Measurements from ENCODE around the gene HBG2. TPM values are rescaled to one million over a fixed set of nuclear protein-coding genes. Genes with fewer than 3 reads are reported as not detected.

Gene HBG2
- total RNA-seq, 1 donor from 2014 or later = not detected

DNA sequence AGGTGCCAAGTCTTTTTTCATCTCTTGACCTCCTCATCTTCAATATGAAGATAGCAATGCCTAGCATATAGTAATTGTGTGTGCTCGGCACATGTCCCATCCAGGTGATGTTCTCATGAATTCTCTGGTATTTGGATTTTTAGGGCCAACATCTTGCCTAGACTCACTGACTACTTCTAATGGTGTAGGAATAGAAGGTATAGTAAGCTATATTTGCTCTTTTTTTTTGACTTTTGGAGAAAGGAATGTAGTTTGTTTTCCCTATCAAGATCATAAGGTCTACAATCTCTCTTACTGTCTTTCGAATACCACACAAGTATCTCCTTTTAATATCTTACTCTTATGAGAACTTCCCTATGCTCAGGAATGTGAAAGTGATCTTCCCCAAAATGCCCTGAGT is 23.5 kb downstream of the HBG2 start:
- Histone ChIP-seq H3K4me1 (no peaks in the 10 kb centered on the region), H3K9me3 (replicated peaks) (no peaks in the 10 kb centered on the region), H3K4me3 (no peak overlapping the region), H3K27me3 (ENCODE audit: low read depth) (peaks cover 11% of the 10 kb centered on the region), H3K27ac (replicated peaks) (no peak overlapping the region), H3K36me3 (no peaks in the 10 kb centered on the region)
- TF ChIP-seq, protein P1, sequence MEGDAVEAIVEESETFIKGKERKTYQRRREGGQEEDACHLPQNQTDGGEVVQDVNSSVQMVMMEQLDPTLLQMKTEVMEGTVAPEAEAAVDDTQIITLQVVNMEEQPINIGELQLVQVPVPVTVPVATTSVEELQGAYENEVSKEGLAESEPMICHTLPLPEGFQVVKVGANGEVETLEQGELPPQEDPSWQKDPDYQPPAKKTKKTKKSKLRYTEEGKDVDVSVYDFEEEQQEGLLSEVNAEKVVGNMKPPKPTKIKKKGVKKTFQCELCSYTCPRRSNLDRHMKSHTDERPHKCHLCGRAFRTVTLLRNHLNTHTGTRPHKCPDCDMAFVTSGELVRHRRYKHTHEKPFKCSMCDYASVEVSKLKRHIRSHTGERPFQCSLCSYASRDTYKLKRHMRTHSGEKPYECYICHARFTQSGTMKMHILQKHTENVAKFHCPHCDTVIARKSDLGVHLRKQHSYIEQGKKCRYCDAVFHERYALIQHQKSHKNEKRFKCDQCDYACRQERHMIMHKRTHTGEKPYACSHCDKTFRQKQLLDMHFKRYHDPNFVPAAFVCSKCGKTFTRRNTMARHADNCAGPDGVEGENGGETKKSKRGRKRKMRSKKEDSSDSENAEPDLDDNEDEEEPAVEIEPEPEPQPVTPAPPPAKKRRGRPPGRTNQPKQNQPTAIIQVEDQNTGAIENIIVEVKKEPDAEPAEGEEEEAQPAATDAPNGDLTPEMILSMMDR (IDR thresholded peaks at IDR 0.05; ENCODE audit: borderline replicate concordance) = no peak
- no peak for DNase-seq
- intact Hi-C loops (cut with micrococcal nuclease) = no loop called here

DNA sequence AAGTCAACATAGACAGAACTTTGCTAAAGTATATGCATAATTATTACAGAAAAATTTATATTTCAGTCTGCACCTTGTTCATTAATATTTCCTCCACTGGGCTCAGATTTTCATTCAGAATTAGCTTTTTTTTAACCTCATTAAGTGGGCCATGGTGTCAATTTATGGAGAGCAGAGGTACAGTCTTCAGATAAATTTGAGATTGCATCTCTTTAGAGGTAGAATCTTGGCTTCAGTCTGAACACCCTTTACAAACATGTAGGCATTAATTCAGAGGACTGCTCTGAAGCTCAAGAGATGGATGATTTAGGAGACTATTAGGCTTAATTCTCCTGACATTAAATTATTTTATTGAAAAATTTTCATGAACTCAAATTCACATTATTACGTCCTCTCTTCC is 24.3 kb downstream of the HBG2 start:
- no peak for DNase-seq
- peaks cover 11% of the 10 kb centered on the region for H3K27me3 ChIP-seq (ENCODE audit: low read depth)
- intact Hi-C loops (cut with micrococcal nuclease) = no loop called here
- no peak overlapping the region for H3K27ac ChIP-seq (replicated peaks)
- H3K36me3 ChIP-seq = no peaks in the 10 kb centered on the region
- H3K9me3 ChIP-seq (replicated peaks) = no peaks in the 10 kb centered on the region
- no peak overlapping the region for H3K4me3 ChIP-seq
- TF ChIP-seq, protein P1 (IDR thresholded peaks at IDR 0.05; ENCODE audit: borderline replicate concordance) = no peak
- no peaks in the 10 kb centered on the region for H3K4me1 ChIP-seq

DNA sequence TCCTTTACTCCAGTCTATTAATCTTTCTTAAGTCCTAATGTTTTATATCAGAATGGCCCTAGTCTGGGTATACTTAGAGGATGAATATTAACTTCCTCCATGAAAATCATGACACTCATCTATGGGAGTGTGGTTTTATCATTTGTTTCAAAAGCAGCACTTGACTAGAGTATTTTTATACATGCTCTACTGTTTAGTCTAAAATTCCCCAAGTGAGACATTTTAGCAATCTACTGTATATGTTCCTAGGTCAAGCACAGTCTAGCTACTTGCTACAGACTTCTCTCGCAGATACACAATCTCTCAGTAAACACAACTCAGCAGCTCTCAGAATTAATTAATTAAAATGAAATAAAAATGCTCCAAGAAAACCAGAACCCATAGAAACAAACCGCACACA is 24.8 kb downstream of the HBG2 start:
- no peaks in the 10 kb centered on the region for H3K9me3 ChIP-seq (replicated peaks)
- no peak for DNase-seq
- H3K27ac ChIP-seq (replicated peaks) = no peak overlapping the region
- H3K27me3 ChIP-seq (ENCODE audit: low read depth) = peaks cover 11% of the 10 kb centered on the region
- TF ChIP-seq, protein P1 (IDR thresholded peaks at IDR 0.05; ENCODE audit: borderline replicate concordance) = no peak
- no peaks in the 10 kb centered on the region for H3K36me3 ChIP-seq
- intact Hi-C loops (cut with micrococcal nuclease) = no loop called here
- no peaks in the 10 kb centered on the region for H3K4me1 ChIP-seq
- no peak overlapping the region for H3K4me3 ChIP-seq

DNA sequence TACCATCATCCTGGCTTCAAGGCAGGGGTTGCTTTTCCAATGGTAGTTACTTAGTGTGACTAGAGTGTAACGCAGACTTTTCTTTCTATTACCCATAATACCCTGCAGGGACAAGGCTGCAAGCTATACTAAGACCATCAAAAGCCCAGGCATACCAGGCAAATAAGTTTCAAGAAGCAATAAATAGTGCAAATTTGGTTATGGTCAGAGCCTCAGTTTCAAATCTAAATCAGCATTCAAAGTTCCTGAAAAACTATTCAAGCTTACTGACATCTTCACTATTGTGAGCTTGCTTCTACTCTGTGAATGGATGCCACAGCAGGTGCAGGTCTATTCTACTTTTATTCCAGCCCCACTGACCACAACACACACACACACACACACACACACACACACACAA is 25.2 kb downstream of the HBG2 start:
- Histone ChIP-seq H3K4me1 (no peaks in the 10 kb centered on the region), H3K4me3 (no peak overlapping the region), H3K27me3 (ENCODE audit: low read depth) (peaks cover 11% of the 10 kb centered on the region), H3K36me3 (no peaks in the 10 kb centered on the region), H3K9me3 (replicated peaks) (no peaks in the 10 kb centered on the region), H3K27ac (replicated peaks) (no peak overlapping the region)
- intact Hi-C loops (cut with micrococcal nuclease) = no loop called here
- no peak for DNase-seq
- TF ChIP-seq, protein P1 (IDR thresholded peaks at IDR 0.05; ENCODE audit: borderline replicate concordance) = no peak

DNA sequence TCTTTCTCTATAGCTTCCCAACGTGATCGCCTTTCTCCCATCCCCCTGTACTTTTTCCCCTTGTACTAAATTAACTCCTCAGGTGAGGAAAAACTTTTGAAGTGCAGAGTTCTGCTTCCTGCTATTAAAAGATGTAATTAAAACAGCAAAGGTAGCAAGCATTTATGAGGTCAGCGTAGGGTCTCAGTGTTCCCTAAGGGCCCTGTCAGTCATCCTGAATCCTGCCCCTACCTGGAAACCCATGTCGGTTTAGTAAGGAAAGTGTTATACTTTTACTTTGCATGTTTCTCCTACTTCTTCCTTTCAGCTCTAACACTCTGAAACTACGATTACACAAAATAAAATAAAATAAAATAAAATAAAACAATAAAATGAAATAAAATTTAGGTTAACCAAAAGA is 26.5 kb downstream of the HBG2 start:
- peaks cover 11% of the 10 kb centered on the region for H3K27me3 ChIP-seq (ENCODE audit: low read depth)
- H3K27ac ChIP-seq (replicated peaks) = no peak overlapping the region
- intact Hi-C loops (cut with micrococcal nuclease) = no loop called here
- DNase-seq = no peak
- no peaks in the 10 kb centered on the region for H3K9me3 ChIP-seq (replicated peaks)
- no peaks in the 10 kb centered on the region for H3K36me3 ChIP-seq
- TF ChIP-seq, protein P1 (IDR thresholded peaks at IDR 0.05; ENCODE audit: borderline replicate concordance) = no peak
- H3K4me1 ChIP-seq = no peaks in the 10 kb centered on the region
- H3K4me3 ChIP-seq = no peak overlapping the region

DNA sequence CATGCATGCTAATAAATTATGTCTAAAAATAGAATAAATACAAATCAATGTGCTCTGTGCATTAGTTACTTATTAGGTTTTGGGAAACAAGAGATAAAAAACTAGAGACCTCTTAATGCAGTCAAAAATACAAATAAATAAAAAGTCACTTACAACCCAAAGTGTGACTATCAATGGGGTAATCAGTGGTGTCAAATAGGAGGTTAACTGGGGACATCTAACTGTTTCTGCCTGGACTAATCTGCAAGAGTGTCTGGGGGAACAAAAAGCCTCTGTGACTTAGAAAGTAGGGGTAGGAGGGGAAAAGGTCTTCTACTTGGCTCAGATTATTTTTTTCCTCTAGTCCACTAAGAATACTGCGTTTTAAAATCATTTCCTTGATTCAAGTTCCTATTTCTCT is 26.9 kb downstream of the HBG2 start:
- H3K36me3 ChIP-seq = no peaks in the 10 kb centered on the region
- TF ChIP-seq, protein P1 (IDR thresholded peaks at IDR 0.05; ENCODE audit: borderline replicate concordance) = no peak
- H3K9me3 ChIP-seq (replicated peaks) = no peaks in the 10 kb centered on the region
- H3K27me3 ChIP-seq (ENCODE audit: low read depth) = peaks cover 11% of the 10 kb centered on the region
- no peaks in the 10 kb centered on the region for H3K4me1 ChIP-seq
- H3K27ac ChIP-seq (replicated peaks) = no peak overlapping the region
- DNase-seq = no peak
- intact Hi-C loops (cut with micrococcal nuclease) = no loop called here
- H3K4me3 ChIP-seq = no peak overlapping the region

All from left ventricle myocardium inferior (tissue), 1 donor.